Fibroblast of the aortic adventitia (primary cell): ENCODE results near the gene NDOR1. TPM values are rescaled to one million over a fixed set of nuclear protein-coding genes. Genes with fewer than 3 reads are reported as not detected.

Experiments
- DNase-seq: peaks from one replicate; pipeline ENCODE4 v3.0.0-alpha.2; 2010; ENCODE audit warnings: low read depth
- H3K4me3 ChIP-seq: 2 replicates; pipeline ENCODE4 v1.5.1; 2011; ENCODE audit warnings: low read depth, mild to moderate bottlenecking, control low read depth, low read length, moderate library complexity
- total RNA-seq: library from RNA; depleted of rRNA; stranded (reverse); fragments of >200 nt; gene quantifications from 2 replicates; pipeline ENCODE4 v1.2.3, GENCODE V29; 2012; ENCODE audit warnings: low replicate concordance
- TF ChIP-seq, protein P1 (sequence below): IDR thresholded peaks from 2 replicates; pipeline ENCODE4 v1.5.1; 2011; ENCODE audit warnings: mild to moderate bottlenecking, low read length, control low read depth, inconsistent platforms; ENCODE audit not compliant: insufficient read depth

NDOR1 gene
- total RNA-seq, 1 donor = 8.6 TPM

DNA sequence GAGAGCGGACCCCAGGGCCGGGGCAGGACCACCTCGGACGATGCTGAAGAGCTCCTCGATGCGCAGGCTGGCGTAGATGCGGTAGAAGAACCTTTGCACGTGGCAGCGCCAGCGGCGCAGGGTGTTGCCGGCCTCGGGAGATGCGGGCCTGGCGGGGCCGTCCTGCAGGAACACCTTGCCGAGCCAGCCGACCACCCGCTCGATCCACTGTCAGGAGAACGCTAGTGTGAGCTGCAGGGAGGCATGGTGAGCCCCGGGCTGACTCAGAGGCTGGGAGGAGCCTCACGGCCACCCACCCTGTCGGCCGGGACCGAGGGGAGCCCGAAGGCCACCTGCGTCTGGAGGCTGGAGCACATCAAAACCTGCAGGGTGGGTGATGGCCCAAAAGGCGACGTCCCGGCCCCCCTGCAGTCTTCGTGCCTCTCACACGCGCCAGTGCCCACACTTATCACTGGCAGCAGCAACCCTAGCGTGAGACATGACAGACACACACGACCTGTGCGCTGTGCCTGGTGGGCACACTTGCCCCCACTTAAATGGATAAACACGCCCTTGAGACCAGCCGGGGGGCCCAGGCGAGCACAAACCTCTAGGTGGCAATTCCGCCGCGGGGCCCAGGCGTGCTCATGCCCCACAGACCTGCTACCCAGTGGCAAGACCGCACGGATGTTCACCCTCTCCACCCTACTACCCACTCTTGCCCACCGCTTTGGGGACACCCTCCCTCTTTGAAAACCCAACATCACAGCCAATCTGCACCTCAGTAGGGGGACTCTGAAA, 20.4 kb upstream of the NDOR1 start:
- TF ChIP-seq, protein P1, sequence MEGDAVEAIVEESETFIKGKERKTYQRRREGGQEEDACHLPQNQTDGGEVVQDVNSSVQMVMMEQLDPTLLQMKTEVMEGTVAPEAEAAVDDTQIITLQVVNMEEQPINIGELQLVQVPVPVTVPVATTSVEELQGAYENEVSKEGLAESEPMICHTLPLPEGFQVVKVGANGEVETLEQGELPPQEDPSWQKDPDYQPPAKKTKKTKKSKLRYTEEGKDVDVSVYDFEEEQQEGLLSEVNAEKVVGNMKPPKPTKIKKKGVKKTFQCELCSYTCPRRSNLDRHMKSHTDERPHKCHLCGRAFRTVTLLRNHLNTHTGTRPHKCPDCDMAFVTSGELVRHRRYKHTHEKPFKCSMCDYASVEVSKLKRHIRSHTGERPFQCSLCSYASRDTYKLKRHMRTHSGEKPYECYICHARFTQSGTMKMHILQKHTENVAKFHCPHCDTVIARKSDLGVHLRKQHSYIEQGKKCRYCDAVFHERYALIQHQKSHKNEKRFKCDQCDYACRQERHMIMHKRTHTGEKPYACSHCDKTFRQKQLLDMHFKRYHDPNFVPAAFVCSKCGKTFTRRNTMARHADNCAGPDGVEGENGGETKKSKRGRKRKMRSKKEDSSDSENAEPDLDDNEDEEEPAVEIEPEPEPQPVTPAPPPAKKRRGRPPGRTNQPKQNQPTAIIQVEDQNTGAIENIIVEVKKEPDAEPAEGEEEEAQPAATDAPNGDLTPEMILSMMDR = no peak
- DNase-seq = no peak
- no peak overlapping the region for H3K4me3 ChIP-seq

DNA sequence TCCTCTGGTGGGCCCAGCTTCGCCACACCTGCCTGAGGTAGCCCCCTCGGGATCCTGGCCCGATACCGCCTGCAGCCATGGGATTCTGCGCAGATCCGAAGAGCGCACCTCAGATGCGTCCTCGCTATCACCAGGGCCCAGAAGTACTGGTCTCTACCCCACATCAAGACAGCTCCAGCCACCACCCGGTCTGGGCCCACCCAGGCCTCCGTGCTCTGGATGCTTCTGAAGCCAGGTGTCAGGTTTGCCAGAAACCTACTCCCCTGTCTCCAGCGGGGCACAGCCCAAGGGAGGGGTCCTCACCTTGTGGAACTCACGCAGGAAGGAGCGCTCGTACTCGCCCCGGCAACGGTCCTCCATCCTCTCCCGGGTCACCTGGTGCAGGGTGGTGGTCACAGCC, 19.6 kb upstream of the NDOR1 start:
- DNase-seq = no peak
- TF ChIP-seq, protein P1 = no peak

GRCh38 chr9:137186385-137186784, 19.1 kb upstream of the NDOR1 start:
- TF ChIP-seq, protein P1 = no peak
- no peak for DNase-seq
- peak overlapping the region; percentile 6 for H3K4me3 ChIP-seq

More for the DNA sequence above, 19.6 kb upstream of the NDOR1 start:
- no peak overlapping the region for H3K4me3 ChIP-seq

- TF ChIP-seq, protein P1 = no peak
- H3K4me3 ChIP-seq = peak overlapping the region; percentile 96
- DNase-seq = no peak
Measured at GRCh38 chr9:137187386-137187785, 18.1 kb upstream of the NDOR1 start.

DNA sequence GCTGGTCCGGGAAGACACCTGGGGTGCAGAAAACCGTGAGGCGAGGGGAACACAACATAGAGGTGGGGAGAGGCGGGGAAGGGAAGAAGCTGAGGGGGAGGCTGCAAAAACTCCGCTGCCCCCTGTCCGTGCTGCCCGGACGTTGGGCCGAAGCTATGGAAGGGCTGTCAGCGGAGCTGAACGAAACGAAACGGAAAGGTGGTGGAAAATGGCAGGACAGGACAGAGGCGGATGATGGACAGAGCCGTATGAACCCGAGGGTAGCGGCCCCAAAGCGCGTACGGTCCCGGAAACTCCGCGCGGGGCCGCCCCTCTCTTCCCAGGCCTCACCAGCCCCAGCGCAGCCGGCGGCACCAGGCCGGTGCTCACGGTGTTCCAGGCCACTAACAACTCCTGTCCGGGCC, 17.4 kb upstream of the NDOR1 start:
- no peak for DNase-seq
- H3K4me3 ChIP-seq = peak overlapping the region; percentile 96
- TF ChIP-seq, protein P1 = no peak

- DNase-seq = peak; percentile 93
- TF ChIP-seq, protein P1 = peak; percentile 56
- H3K4me3 ChIP-seq = peak within 1 kb of the TSS; percentile 96
Measured at GRCh38 chr9:137188490-137189296, 16.8 kb upstream of the NDOR1 start, which contains the start of the genes ANAPC2 and SSNA1. Gene ANAPC2, minus strand, starts transcription at chr9:137188560. Its CDS starts 28 bp downstream, at chr9:137188532. Gene SSNA1, plus strand, starts transcription at chr9:137188676. Its CDS starts 51 bp downstream, at chr9:137188727.
